IgD-negative memory B cell (primary cell): ENCODE data around the gene IFNA14. TPM values are rescaled to one million over a fixed set of nuclear protein-coding genes. Genes with fewer than 3 reads are reported as not detected.

Experiments
- H3K27ac Mint-ChIP-seq, 3 donors: one replicate each; pipeline ENCODE4 v1.8.0; 2020 to 2022; ENCODE audit warnings: mild to moderate bottlenecking in 3 of 3, mixed read lengths in 3 of 3, moderate library complexity in 1 of 3
- H3K27me3 Mint-ChIP-seq: one replicate; pipeline ENCODE4 v1.8.0; 2021; ENCODE audit warnings: mixed read lengths
- H3K36me3 Mint-ChIP-seq: one replicate; pipeline ENCODE4 v1.8.0; 2020; ENCODE audit warnings: mild to moderate bottlenecking, mixed read lengths
- H3K4me1 Mint-ChIP-seq, 3 donors: one replicate each; pipeline ENCODE4 v1.8.0; 2020 to 2022; ENCODE audit warnings: mixed read lengths in 3 of 3, mild to moderate bottlenecking in 1 of 3
- H3K4me3 Mint-ChIP-seq, 4 donors: one replicate each; pipeline ENCODE4 v1.8.0; 2020 to 2022; ENCODE audit warnings: mild to moderate bottlenecking in 4 of 4, mixed read lengths in 4 of 4, moderate library complexity in 3 of 4
- H3K9me3 Mint-ChIP-seq, 3 donors: one replicate each; pipeline ENCODE4 v1.8.0; 2020 to 2021; ENCODE audit warnings: mixed read lengths in 3 of 3, mild to moderate bottlenecking in 1 of 3
- polyA plus RNA-seq: library from polyadenylated mRNA; unstranded; fragments of 300-500 nt; fragmentation: Illumina TruSeq; gene quantifications from one replicate; pipeline ENCODE4 v1.2.3, GENCODE V29; 2021

The IFNA14 gene
- polyA plus RNA-seq, result not detected

GRCh38 chr9:21239911-21240310, at the start of gene IFNA14:
Gene IFNA14 (minus strand): TSS chr9:21240005. CDS start chr9:21239935, 70 bp downstream.
- H3K27me3 Mint-ChIP-seq, result peaks cover 9% of the 10 kb centered on the region
- H3K36me3 Mint-ChIP-seq, result no peaks in the 10 kb centered on the region
- H3K4me3 Mint-ChIP-seq, result no peak within 1 kb of the TSS
- H3K4me1 Mint-ChIP-seq, result peaks cover 0 to 6% (median 0%) of the 10 kb centered on the region in 3 donors
- H3K9me3 Mint-ChIP-seq, result no peaks in the 10 kb centered on the region
- H3K27ac Mint-ChIP-seq, result no peak within 1 kb of the TSS

GRCh38 chr9:21287280-21287679, 47.5 kb upstream of the IFNA14 start:
- Mint-ChIP-seq H3K27me3 (peaks cover 12% of the 10 kb centered on the region), H3K9me3 (peaks cover 0 to 11% (median 6%) of the 10 kb centered on the region in 3 donors), H3K4me1 (peaks cover 0 to 2% (median 0%) of the 10 kb centered on the region in 3 donors), H3K27ac (no peak overlapping the region), H3K36me3 (no peaks in the 10 kb centered on the region), H3K4me3 (no peak overlapping the region)

GRCh38 chr9:21286659-21287058, 46.9 kb upstream of the IFNA14 start:
- H3K9me3 Mint-ChIP-seq, result peaks cover 0 to 11% (median 6%) of the 10 kb centered on the region in 3 donors

GRCh38 chr9:21286099-21286498, 46.3 kb upstream of the IFNA14 start:
- peaks cover 0 to 11% (median 6%) of the 10 kb centered on the region in 3 donors for H3K9me3 Mint-ChIP-seq
- no peak overlapping the region for H3K4me3 Mint-ChIP-seq
- H3K27me3 Mint-ChIP-seq, result peaks cover 12% of the 10 kb centered on the region
- no peaks in the 10 kb centered on the region for H3K4me1 Mint-ChIP-seq
- no peak overlapping the region for H3K27ac Mint-ChIP-seq
- H3K36me3 Mint-ChIP-seq, result no peaks in the 10 kb centered on the region

More at GRCh38 chr9:21286659-21287058, 46.9 kb upstream of the IFNA14 start:
- H3K4me1 Mint-ChIP-seq, result no peaks in the 10 kb centered on the region
- peaks cover 12% of the 10 kb centered on the region for H3K27me3 Mint-ChIP-seq
- no peaks in the 10 kb centered on the region for H3K36me3 Mint-ChIP-seq
- no peak overlapping the region for H3K4me3 Mint-ChIP-seq
- no peak overlapping the region for H3K27ac Mint-ChIP-seq

- Mint-ChIP-seq H3K27ac (no peak overlapping the region), H3K36me3 (no peaks in the 10 kb centered on the region), H3K4me1 (no peaks in the 10 kb centered on the region), H3K27me3 (peaks cover 8% of the 10 kb centered on the region), H3K4me3 (no peak overlapping the region), H3K9me3 (peaks cover 0 to 1% (median under 1%) of the 10 kb centered on the region in 3 donors)
These were observed 41.5 kb upstream of the IFNA14 start for GRCh38 chr9:21281275-21281674.

GRCh38 chr9:21268347-21268657, 28.5 kb upstream of the IFNA14 start:
- H3K4me1 Mint-ChIP-seq, result peaks cover 8 to 11% (median 11%) of the 10 kb centered on the region in 3 donors
- H3K27me3 Mint-ChIP-seq, result peaks cover 5% of the 10 kb centered on the region
- H3K36me3 Mint-ChIP-seq, result no peaks in the 10 kb centered on the region
- peaks cover 0 to 7% (median 4%) of the 10 kb centered on the region in 3 donors for H3K9me3 Mint-ChIP-seq
- H3K4me3 Mint-ChIP-seq, result no peak overlapping the region
- no peak overlapping the region for H3K27ac Mint-ChIP-seq

GRCh38 chr9:21267485-21268346, 27.9 kb upstream of the IFNA14 start:
- Mint-ChIP-seq H3K27me3 (peaks cover 5% of the 10 kb centered on the region), H3K4me1 (peaks cover 8 to 11% (median 11%) of the 10 kb centered on the region in 3 donors), H3K36me3 (no peaks in the 10 kb centered on the region), H3K9me3 (peaks cover 0 to 3% (median 2%) of the 10 kb centered on the region in 3 donors), H3K4me3 (peak overlapping the region in 1 of 4 donors; percentile 72), H3K27ac (no peak overlapping the region)

GRCh38 chr9:21266733-21267484, 27.1 kb upstream of the IFNA14 start:
- Mint-ChIP-seq H3K4me3 (no peak overlapping the region), H3K27me3 (peaks cover 5% of the 10 kb centered on the region), H3K27ac (no peak overlapping the region), H3K9me3 (peaks cover 0 to 2% (median 1%) of the 10 kb centered on the region in 3 donors), H3K36me3 (no peaks in the 10 kb centered on the region), H3K4me1 (peaks cover 8 to 11% (median 11%) of the 10 kb centered on the region in 3 donors)

- no peaks in the 10 kb centered on the region for H3K36me3 Mint-ChIP-seq
- no peak overlapping the region for H3K27ac Mint-ChIP-seq
- H3K9me3 Mint-ChIP-seq, result peaks cover 0 to 2% (median 1%) of the 10 kb centered on the region in 3 donors
- H3K4me1 Mint-ChIP-seq, result peaks cover 8 to 11% (median 11%) of the 10 kb centered on the region in 3 donors
- no peak overlapping the region for H3K4me3 Mint-ChIP-seq
- peaks cover 4% of the 10 kb centered on the region for H3K27me3 Mint-ChIP-seq
These were observed 25.8 kb upstream of the IFNA14 start for GRCh38 chr9:21265421-21266189.

GRCh38 chr9:21255538-21256212, 15.9 kb upstream of the IFNA14 start:
- peaks cover 14% of the 10 kb centered on the region for H3K27me3 Mint-ChIP-seq
- H3K9me3 Mint-ChIP-seq, result no peaks in the 10 kb centered on the region
- H3K36me3 Mint-ChIP-seq, result no peaks in the 10 kb centered on the region
- no peak overlapping the region for H3K4me3 Mint-ChIP-seq
- peaks cover 0 to 4% (median 0%) of the 10 kb centered on the region in 3 donors for H3K4me1 Mint-ChIP-seq
- H3K27ac Mint-ChIP-seq, result no peak overlapping the region

GRCh38 chr9:21252721-21253547, 13.1 kb upstream of the IFNA14 start:
- no peak overlapping the region for H3K27ac Mint-ChIP-seq

GRCh38 chr9:21251638-21252037, 11.8 kb upstream of the IFNA14 start:
- Mint-ChIP-seq H3K4me3 (no peak overlapping the region), H3K27me3 (peaks cover 18% of the 10 kb centered on the region), H3K4me1 (peaks cover 0 to 4% (median 0%) of the 10 kb centered on the region in 3 donors), H3K9me3 (no peaks in the 10 kb centered on the region), H3K36me3 (no peaks in the 10 kb centered on the region), H3K27ac (no peak overlapping the region)

More at GRCh38 chr9:21252721-21253547, 13.1 kb upstream of the IFNA14 start:
- no peak overlapping the region for H3K4me3 Mint-ChIP-seq
- no peaks in the 10 kb centered on the region for H3K36me3 Mint-ChIP-seq
- peaks cover 19% of the 10 kb centered on the region for H3K27me3 Mint-ChIP-seq
- peaks cover 0 to 4% (median 0%) of the 10 kb centered on the region in 3 donors for H3K4me1 Mint-ChIP-seq
- no peaks in the 10 kb centered on the region for H3K9me3 Mint-ChIP-seq

- Mint-ChIP-seq H3K4me3 (no peak overlapping the region), H3K9me3 (no peaks in the 10 kb centered on the region), H3K36me3 (no peaks in the 10 kb centered on the region), H3K27me3 (peaks cover 18% of the 10 kb centered on the region), H3K27ac (no peak overlapping the region), H3K4me1 (peaks cover 0 to 4% (median 0%) of the 10 kb centered on the region in 3 donors)
These were observed 11.4 kb upstream of the IFNA14 start for GRCh38 chr9:21251190-21251589.
